ENCODE data around the gene ARAP1.
A peak's percentile ranks its signal among the peaks of the same experiment; 100 is the strongest.

ARAP1 gene

GRCh38 chr11:72726266-72727220, 25.7 kb downstream of the ARAP1 start:
- H3K36me3 ChIP-seq (replicated peaks), result no peaks in the 10 kb centered on the region

GRCh38 chr11:72725724-72726028, 26.5 kb downstream of the ARAP1 start:
- no peak overlapping the region for H3K27ac ChIP-seq
- no peaks in the 10 kb centered on the region for H3K36me3 ChIP-seq (replicated peaks)
- in situ Hi-C loops (cut with HindIII; ENCODE audit: low pct_ligation_motif_present, low sequenced_read_pairs), result no loop called here
- no peak for DNase-seq
- H3K27me3 ChIP-seq (replicated peaks), result no peaks in the 10 kb centered on the region
- H3K4me3 ChIP-seq (ENCODE audit: low read depth, low read length), result no peak overlapping the region
- TF ChIP-seq CTCF (IDR thresholded peaks at IDR 0.05; ENCODE audit: low read depth, low read length, missing control alignments), result no peak

More at GRCh38 chr11:72726266-72727220, 25.7 kb downstream of the ARAP1 start:
- no peak for DNase-seq
- H3K27ac ChIP-seq, result no peak overlapping the region
- H3K4me3 ChIP-seq (ENCODE audit: low read depth, low read length), result no peak overlapping the region
- no peaks in the 10 kb centered on the region for H3K27me3 ChIP-seq (replicated peaks)
- in situ Hi-C loops (cut with HindIII; ENCODE audit: low pct_ligation_motif_present, low sequenced_read_pairs), result no loop called here
- no peak for TF ChIP-seq CTCF (IDR thresholded peaks at IDR 0.05; ENCODE audit: low read depth, low read length, missing control alignments)

- in situ Hi-C loops (cut with HindIII; ENCODE audit: low pct_ligation_motif_present, low sequenced_read_pairs), result no loop called here
- H3K27ac ChIP-seq, result no peak overlapping the region
- peak; percentile 72 for DNase-seq
- H3K4me3 ChIP-seq (ENCODE audit: low read depth, low read length), result no peak overlapping the region
- peak; percentile 92 for TF ChIP-seq CTCF (IDR thresholded peaks at IDR 0.05; ENCODE audit: low read depth, low read length, missing control alignments)
- H3K27me3 ChIP-seq (replicated peaks), result no peaks in the 10 kb centered on the region
- H3K36me3 ChIP-seq (replicated peaks), result no peaks in the 10 kb centered on the region
Measured at GRCh38 chr11:72724851-72725723, 27.1 kb downstream of the ARAP1 start.

DNA sequence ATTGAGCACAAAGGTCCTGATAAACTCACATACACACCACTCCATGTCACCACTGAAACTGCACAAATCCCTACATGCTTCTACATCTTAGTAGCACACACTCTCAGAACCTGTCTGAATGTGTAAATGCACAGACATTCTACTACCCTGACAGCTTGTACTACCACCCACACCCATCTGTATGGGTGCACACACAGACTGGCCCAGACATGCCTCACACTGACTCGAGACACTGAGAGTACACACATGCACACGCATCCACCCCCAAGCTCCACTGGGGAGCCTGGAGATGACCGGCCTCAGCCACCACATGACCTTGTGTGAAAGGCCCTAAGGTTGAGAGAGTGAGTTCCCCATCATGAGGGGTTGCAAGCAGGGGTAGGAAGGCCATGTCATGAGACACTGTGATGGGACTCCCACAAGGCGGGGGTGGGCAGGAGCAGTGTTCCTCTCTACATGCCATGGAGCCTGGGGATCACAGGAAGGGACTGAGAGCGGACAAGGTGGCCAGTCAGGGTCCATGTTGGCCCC, 28.1 kb downstream of the ARAP1 start:
- H3K36me3 ChIP-seq (replicated peaks), result no peaks in the 10 kb centered on the region
- DNase-seq, result no peak
- in situ Hi-C loops (cut with HindIII; ENCODE audit: low pct_ligation_motif_present, low sequenced_read_pairs), result no loop called here
- TF ChIP-seq CTCF (IDR thresholded peaks at IDR 0.05; ENCODE audit: low read depth, low read length, missing control alignments), result no peak
- H3K4me3 ChIP-seq (ENCODE audit: low read depth, low read length), result no peak overlapping the region
- H3K27me3 ChIP-seq (replicated peaks), result no peaks in the 10 kb centered on the region
- H3K27ac ChIP-seq, result no peak overlapping the region

DNA sequence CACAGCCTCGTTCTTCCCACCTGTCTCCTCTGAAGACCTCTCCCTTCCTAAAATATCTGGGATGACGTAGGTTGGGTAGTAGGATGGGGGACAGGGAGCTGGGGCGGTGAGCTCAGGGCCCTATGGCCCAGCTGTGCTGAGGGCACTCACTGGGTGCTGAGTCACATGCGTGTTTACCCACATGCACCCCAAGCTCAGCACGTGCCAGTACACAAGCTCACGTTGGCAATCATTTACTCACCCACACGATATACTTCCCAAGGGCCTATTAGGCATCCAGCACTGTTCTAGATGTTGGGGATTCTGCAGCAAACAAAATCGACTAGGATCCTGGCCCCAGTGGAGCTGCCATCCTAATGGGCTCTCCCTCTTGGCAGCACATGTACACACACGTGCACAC, 28.7 kb downstream of the ARAP1 start:
- Histone ChIP-seq H3K27ac (no peak overlapping the region), H3K36me3 (replicated peaks) (no peaks in the 10 kb centered on the region), H3K27me3 (replicated peaks) (no peaks in the 10 kb centered on the region), H3K4me3 (ENCODE audit: low read depth, low read length) (no peak overlapping the region)
- TF ChIP-seq CTCF (IDR thresholded peaks at IDR 0.05; ENCODE audit: low read depth, low read length, missing control alignments), result no peak
- in situ Hi-C loops (cut with HindIII; ENCODE audit: low pct_ligation_motif_present, low sequenced_read_pairs), result no loop called here
- no peak for DNase-seq
